ENCODE measurements around the gene MERTK. TPM values are rescaled to one million over a fixed set of nuclear protein-coding genes. Genes with fewer than 3 reads are reported as not detected.
"Not testable (repeated sequence)": the region's sequence is repeated elsewhere in the genome, so short reads cannot be mapped to it uniquely, and the experiment has no call there.

MERTK gene
- total RNA-seq, result 100 to 1,000 TPM in 1 of 9 donors, 10 to 100 TPM in 8; 33.3 to 152 (median 76.5) TPM
- polyA plus RNA-seq, result 10 to 100 TPM; 23.3 to 95.2 (median 66.5) TPM
- long read RNA-seq, donor 1, partial matches to known transcripts, result 8 of 11 reads
- long read RNA-seq, donor 1, other reads (novel, unspliced or antisense), result 0 of 11 reads
- long read RNA-seq, donor 2, partial matches to known transcripts, result 5 of 6 reads
- long read RNA-seq, donor 2, other reads (novel, unspliced or antisense), result 0 of 6 reads
- long read RNA-seq, donor 3, result 0 reads
- long read RNA-seq, donor 4, transcript MERTK-201 (19 exons, 3,954 nt), result major isoform, 6 of 12 reads
- long read RNA-seq, donor 4, partial matches to known transcripts, result 3 of 12 reads
- long read RNA-seq, donor 4, other reads (novel, unspliced or antisense), result 3 of 12 reads
- long read RNA-seq, donor 5, transcript MERTK-201 (19 exons, 3,954 nt), result major isoform, 35 of 72 reads
- long read RNA-seq, donor 5, partial matches to known transcripts, result 7 of 72 reads
- long read RNA-seq, donor 5, other reads (novel, unspliced or antisense), result 28 of 72 reads
- long read RNA-seq, donor 6, transcript MERTK-201 (19 exons, 3,954 nt), result major isoform, 5 of 16 reads
- long read RNA-seq, donor 6, partial matches to known transcripts, result 3 of 16 reads
- long read RNA-seq, donor 6, other reads (novel, unspliced or antisense), result 8 of 16 reads
- long read RNA-seq, donor 7, result 0 reads
- long read RNA-seq, donor 8, partial matches to known transcripts, result 11 of 13 reads
- long read RNA-seq, donor 8, other reads (novel, unspliced or antisense), result 0 of 13 reads
- long read RNA-seq, donor 9, partial matches to known transcripts, result 5 of 5 reads
- long read RNA-seq, donor 9, other reads (novel, unspliced or antisense), result 0 of 5 reads
- long read RNA-seq, donor 10, partial matches to known transcripts, result 5 of 6 reads
- long read RNA-seq, donor 10, other reads (novel, unspliced or antisense), result 0 of 6 reads

DNA sequence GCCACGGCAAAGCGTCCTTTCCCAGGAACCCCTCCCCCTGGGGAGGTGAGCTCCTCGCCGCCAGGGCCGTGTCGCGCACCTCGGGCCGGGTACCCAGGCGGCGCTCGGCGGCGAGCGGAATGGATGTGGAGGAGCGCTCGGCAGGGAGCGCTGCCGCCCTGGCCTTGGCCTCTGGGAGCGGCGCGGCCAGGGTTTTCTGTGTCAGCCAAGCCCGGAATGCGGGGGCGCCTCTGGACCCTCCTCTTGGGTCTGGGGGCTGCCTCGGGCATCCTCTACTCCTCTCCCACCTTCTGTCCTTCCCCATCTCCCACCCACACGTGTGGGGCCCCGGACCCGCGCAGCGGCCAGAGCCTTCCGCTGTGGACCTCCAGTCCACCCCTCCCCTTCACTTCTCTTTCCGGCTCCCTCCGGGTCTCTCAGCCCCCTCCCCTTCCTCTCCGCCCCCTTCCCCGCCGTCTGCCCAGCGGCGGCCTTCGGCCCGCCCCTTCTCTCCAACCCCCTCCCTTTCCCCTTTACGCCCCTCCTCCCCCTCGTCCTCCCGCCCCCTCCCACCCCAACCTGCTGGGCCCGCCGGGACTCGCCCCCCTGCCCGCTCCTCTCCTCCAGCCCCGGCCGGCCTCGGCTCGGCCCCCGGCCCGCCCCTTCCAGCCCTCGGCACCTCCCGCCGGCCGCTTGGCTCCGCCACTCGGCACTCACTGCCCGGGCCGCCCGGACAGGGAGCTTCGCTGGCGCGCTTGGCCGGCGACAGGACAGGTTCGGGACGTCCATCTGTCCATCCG is at the start of gene MERTK:
Gene MERTK, plus strand, starts transcription at position 684 of the 779 bp plus-strand sequence. CDS start 129 bp downstream, outside the sequence.
- Histone ChIP-seq H3K9me3 (replicated peaks in 1 of 3) (no peaks in the 10 kb centered on the region), H3K4me1 (replicated peaks in 1 of 2) (peaks cover 0 to 40% of the 10 kb centered on the region in 2 donors), H3K27ac (peak within 1 kb of the TSS; percentile 42 to 95 (median 85)), H3K27me3 (no peaks in the 10 kb centered on the region), H3K36me3 (replicated peaks in 1 of 2) (peaks cover 0 to 6% of the 10 kb centered on the region in 2 donors), H3K4me3 (peak within 1 kb of the TSS; percentile 76 to 97 (median 87))
- WGBS, 4 donors, result 0 to 1% (median 1%) methylated on average over 20 to 71 of the region's 71 CpGs
- intact Hi-C loops (cut with DNase I), result loop anchor here (5.0 to 10.0 kb wide), 2 partner anchors 149 to 367 kb away; no protein-coding TSS in a partner anchor
- TF ChIP-seq, protein P1, sequence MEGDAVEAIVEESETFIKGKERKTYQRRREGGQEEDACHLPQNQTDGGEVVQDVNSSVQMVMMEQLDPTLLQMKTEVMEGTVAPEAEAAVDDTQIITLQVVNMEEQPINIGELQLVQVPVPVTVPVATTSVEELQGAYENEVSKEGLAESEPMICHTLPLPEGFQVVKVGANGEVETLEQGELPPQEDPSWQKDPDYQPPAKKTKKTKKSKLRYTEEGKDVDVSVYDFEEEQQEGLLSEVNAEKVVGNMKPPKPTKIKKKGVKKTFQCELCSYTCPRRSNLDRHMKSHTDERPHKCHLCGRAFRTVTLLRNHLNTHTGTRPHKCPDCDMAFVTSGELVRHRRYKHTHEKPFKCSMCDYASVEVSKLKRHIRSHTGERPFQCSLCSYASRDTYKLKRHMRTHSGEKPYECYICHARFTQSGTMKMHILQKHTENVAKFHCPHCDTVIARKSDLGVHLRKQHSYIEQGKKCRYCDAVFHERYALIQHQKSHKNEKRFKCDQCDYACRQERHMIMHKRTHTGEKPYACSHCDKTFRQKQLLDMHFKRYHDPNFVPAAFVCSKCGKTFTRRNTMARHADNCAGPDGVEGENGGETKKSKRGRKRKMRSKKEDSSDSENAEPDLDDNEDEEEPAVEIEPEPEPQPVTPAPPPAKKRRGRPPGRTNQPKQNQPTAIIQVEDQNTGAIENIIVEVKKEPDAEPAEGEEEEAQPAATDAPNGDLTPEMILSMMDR (IDR thresholded peaks at IDR 0.05), result peak; percentile 10 to 55 (median 42)
- peak; percentile 94 to 96 for TF ChIP-seq POLR2A (IDR thresholded peaks at IDR 0.05)
- DNase-seq, result peak; percentile 91 to 95 (median 91)

DNA sequence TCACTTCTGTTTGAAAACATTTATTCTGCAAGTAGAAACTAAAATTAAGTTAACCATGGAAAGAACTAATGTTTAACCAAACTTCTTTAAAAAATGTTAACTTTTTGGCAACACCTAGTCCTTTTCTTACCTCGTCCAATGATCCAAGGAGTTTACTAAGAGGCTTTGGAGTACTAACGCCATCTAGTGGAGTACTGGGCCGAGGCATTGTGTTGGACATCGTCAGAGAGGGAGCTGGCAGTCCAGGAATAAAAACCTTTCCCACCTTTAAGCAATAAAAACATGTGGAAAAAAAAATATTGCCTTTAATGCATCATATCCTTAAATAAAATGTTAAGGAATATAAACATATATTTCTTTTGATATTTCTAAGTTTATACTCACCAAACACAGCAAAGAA is 47.8 kb upstream of the MERTK start:
- peak; percentile 28 to 67 (median 36) for DNase-seq
- H3K36me3 ChIP-seq (replicated peaks in 1 of 2); H3K9me3 ChIP-seq (replicated peaks in 1 of 3); H3K27ac ChIP-seq; H3K4me3 ChIP-seq; intact Hi-C loops (cut with DNase I); H3K27me3 ChIP-seq; H3K4me1 ChIP-seq (replicated peaks in 1 of 2): not testable (repeated sequence)
- WGBS, 4 donors, result 3 to 27% (median 8%) methylated on average over 3 to 4 of the region's 4 CpGs
- TF ChIP-seq, protein P1 (IDR thresholded peaks at IDR 0.05), result peak in 4 of 6 experiments; percentile 22 to 50 (median 36)

DNA sequence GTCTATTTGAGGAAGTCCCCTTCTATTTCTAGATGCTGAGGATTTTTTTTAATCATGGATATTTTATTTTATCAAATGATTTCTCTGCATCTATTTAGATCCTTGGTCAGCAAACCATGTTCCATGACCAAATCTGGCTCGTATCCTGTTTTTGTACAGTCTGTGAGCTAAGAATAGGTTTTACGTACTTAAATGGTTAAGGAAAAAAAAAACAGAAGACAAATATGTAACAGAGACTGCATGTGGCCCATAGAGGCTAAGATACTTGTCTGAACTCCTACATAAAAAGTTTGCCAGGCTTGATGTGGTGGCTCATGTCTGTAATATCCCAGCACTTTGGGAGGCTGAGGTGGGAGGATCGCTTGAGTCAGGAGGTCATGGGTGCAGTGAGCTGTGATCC is 45.9 kb upstream of the MERTK start:
- 84 to 95% (median 86%) methylated on average over 2 to 3 of the region's 3 CpGs for WGBS, 4 donors
- DNase-seq; H3K27ac ChIP-seq; H3K4me3 ChIP-seq; intact Hi-C loops (cut with DNase I); H3K9me3 ChIP-seq (replicated peaks in 1 of 3); H3K27me3 ChIP-seq; H3K36me3 ChIP-seq (replicated peaks in 1 of 2); H3K4me1 ChIP-seq (replicated peaks in 1 of 2): not testable (repeated sequence)

DNA sequence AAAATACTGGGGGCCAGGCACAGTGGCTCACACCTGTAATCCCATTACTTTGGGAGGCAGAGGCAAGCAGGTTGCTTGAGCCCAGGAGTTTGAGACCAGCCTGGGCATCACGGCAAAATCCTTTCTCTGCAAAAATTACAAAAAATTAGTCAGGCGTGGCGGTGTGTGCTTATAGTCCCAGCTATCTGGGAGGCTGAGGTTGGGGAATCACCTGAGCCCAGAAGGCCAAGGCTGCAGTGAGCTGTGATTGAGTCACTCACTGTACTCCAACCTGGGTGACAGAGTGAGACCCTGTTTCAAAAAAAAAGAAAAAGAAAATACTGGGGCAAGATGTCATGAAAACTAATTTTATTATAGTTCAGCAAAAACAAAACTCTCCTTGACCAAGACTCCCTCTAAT is 38.4 kb upstream of the MERTK start:
- intact Hi-C loops (cut with DNase I); H3K36me3 ChIP-seq (replicated peaks in 1 of 2); H3K27me3 ChIP-seq; H3K9me3 ChIP-seq (replicated peaks in 1 of 3); H3K27ac ChIP-seq; DNase-seq; H3K4me3 ChIP-seq; H3K4me1 ChIP-seq (replicated peaks in 1 of 2): not testable (repeated sequence)
- WGBS, 4 donors, result 24 to 71% (median 46%) methylated on average over 3 of the region's 3 CpGs

DNA sequence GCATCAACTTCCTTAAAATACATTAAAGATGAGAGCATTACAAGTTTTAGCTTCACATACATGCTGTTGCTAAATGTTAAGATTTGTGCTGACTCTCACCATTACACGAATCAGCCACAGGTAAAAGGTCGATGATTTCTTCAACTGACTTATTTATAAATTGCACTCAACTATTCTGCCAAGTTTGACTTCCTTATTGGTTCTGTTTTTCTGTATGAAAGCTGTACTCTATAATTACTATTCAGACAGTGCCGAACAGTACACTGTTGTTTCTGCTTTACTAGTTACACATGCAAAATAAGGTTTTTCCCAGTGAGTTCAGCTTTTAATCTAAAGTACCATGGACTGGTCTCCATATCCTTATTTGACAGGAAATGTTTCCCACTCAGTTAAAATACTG is 33.3 kb upstream of the MERTK start:
- H3K36me3 ChIP-seq (replicated peaks in 1 of 2); H3K9me3 ChIP-seq (replicated peaks in 1 of 3); H3K27me3 ChIP-seq; intact Hi-C loops (cut with DNase I); DNase-seq; H3K27ac ChIP-seq; H3K4me3 ChIP-seq; H3K4me1 ChIP-seq (replicated peaks in 1 of 2): not testable (repeated sequence)
- WGBS, 4 donors, result 42 to 69% (median 51%) methylated on average over 1 to 3 of the region's 3 CpGs

DNA sequence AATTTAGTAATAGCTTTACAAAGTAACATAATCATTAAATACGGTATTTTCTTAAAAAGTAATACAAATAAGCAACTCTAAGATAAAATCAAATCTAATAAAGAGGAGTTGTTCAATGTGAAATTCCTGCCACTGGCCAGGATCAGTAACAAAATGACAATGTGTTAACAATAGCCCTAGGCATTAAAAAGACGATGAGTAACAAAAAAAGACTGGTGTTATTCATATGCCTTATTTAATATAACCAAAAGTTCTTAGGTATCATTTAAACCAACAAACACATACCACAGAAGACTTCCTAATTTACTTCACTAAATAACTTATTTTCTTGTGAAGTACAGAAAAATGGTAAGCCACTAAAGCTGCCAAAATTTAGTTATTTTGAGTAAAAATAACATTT is 25.6 kb upstream of the MERTK start:
- H3K36me3 ChIP-seq (replicated peaks in 1 of 2); DNase-seq; H3K4me1 ChIP-seq (replicated peaks in 1 of 2); H3K4me3 ChIP-seq; H3K27me3 ChIP-seq; intact Hi-C loops (cut with DNase I); H3K27ac ChIP-seq; H3K9me3 ChIP-seq (replicated peaks in 1 of 3): not testable (repeated sequence)
- WGBS, 4 donors, result 86 to 95% (median 90%) methylated on average over 2 of the region's 2 CpGs
